Prostate gland (tissue), 2 donors: ENCODE data around the gene OTOP3. TPM values are rescaled to one million over a fixed set of nuclear protein-coding genes. Genes with fewer than 3 reads are reported as not detected.
A peak's percentile ranks its signal among the peaks of the same experiment; 100 is the strongest.

Experiments used
- DNase-seq: peaks from one replicate; pipeline ENCODE4 v3.0.0-alpha.2; 2019; ENCODE audit warnings: low spot score
- H3K27ac ChIP-seq, 2 donors: fragments of 200-600 bp; sonication (generic); 2 replicates each; pipeline ENCODE4 v1.5.1; 2017 to 2019
- H3K27me3 ChIP-seq: fragments of 200-600 bp; sonication (generic); replicated peaks from 2 replicates; pipeline ENCODE4 v1.5.1; 2019; ENCODE audit not compliant: insufficient read depth
- H3K36me3 ChIP-seq, 2 donors: fragments of 200-600 bp; sonication (generic); 1 replicate in 1 of 2; 2 replicates in 1 of 2; pipeline versions ENCODE4 v1.5.1 to v1.8.1; 2017 to 2019
- H3K4me1 ChIP-seq: fragments of 200-600 bp; sonication (generic); replicated peaks from 2 replicates; pipeline ENCODE4 v1.5.1; 2019
- H3K4me3 ChIP-seq, 2 donors: fragments of 200-600 bp; sonication (generic); 2 replicates each; pipeline ENCODE4 v1.5.1; 2017 to 2019
- H3K9me3 ChIP-seq: fragments of 200-600 bp; sonication (generic); 2 replicates; pipeline ENCODE4 v1.5.1; 2017
- CTCF ChIP-seq, 4 experiments: fragments of 200-600 bp in 2 of 4; fragments of 450-650 bp in 2 of 4; sonication (generic) in 2 of 4; IDR thresholded peaks; 1 replicate in 3 of 4; 2 replicates in 1 of 4; pipeline ENCODE4 v1.5.1; 2016 to 2019; ENCODE audit warnings: antibody characterized with exemption in 4 of 4, mild to moderate bottlenecking in 2 of 4, moderate library complexity in 2 of 4
- POLR2A ChIP-seq: fragments of 450-650 bp; IDR thresholded peaks from one replicate; pipeline ENCODE4 v1.6.1; 2016; ENCODE audit warnings: antibody characterized with exemption, mild to moderate bottlenecking
- POLR2AphosphoS5 ChIP-seq: sonication (generic); formaldehyde crosslinking; IDR thresholded peaks from one replicate; pipeline ENCODE4 v1.6.1; 2017; ENCODE audit warnings: antibody characterized with exemption
- WGBS: methylation state at CpG from one replicate; pipeline ENCODE4 v1.1.5; 2018; 5-methylcytosine and 5-hydroxymethylcytosine counted together
- intact Hi-C: fragments of 100-400 bp; cut with DNase I; formaldehyde crosslinking; loops from one replicate; pipeline ENCODE4 v1.14.2; 2022
- total RNA-seq, 2 donors: library from RNA; depleted of rRNA; stranded (reverse); fragments of >200 nt; gene quantifications; one replicate each; pipeline ENCODE4 v1.1.0, GENCODE V29; 2016

The OTOP3 gene
- total RNA-seq, 2 donors from 2014 or later = not detected

GRCh38 chr17:74975943-74976342 is 40.2 kb downstream of the OTOP3 start:
- no peaks in the 10 kb centered on the region for H3K9me3 ChIP-seq
- 80% methylated on average over 4 of the region's 4 CpGs for WGBS
- no peaks in the 10 kb centered on the region for H3K36me3 ChIP-seq
- no peaks in the 10 kb centered on the region for H3K27me3 ChIP-seq
- no peak overlapping the region for H3K27ac ChIP-seq
- H3K4me1 ChIP-seq = no peaks in the 10 kb centered on the region
- no peak overlapping the region for H3K4me3 ChIP-seq
- no peak for DNase-seq
- intact Hi-C loops = no loop called here
- no peak for TF ChIP-seq POLR2AphosphoS5
- no peak for TF ChIP-seq CTCF (IDR thresholded peaks at IDR 0.05)
- TF ChIP-seq POLR2A = no peak

- Histone ChIP-seq H3K9me3 (no peaks in the 10 kb centered on the region), H3K36me3 (no peaks in the 10 kb centered on the region), H3K27ac (no peak overlapping the region), H3K4me1 (no peaks in the 10 kb centered on the region), H3K4me3 (no peak overlapping the region), H3K27me3 (no peaks in the 10 kb centered on the region)
- TF ChIP-seq CTCF (IDR thresholded peaks at IDR 0.05) (no peak), POLR2AphosphoS5 (no peak), POLR2A (no peak)
- intact Hi-C loops = no loop called here
- no peak for DNase-seq
- WGBS = 94% methylated on average over 3 of the region's 3 CpGs
Measured at GRCh38 chr17:74977802-74978201, 42.1 kb downstream of the OTOP3 start.

GRCh38 chr17:74978240-74978639 is 42.5 kb downstream of the OTOP3 start:
- 82% methylated on average over 3 of the region's 3 CpGs for WGBS
- Histone ChIP-seq H3K4me3 (no peak overlapping the region), H3K4me1 (no peaks in the 10 kb centered on the region), H3K27ac (no peak overlapping the region), H3K27me3 (no peaks in the 10 kb centered on the region), H3K9me3 (no peaks in the 10 kb centered on the region), H3K36me3 (no peaks in the 10 kb centered on the region)
- TF ChIP-seq POLR2AphosphoS5 = no peak
- TF ChIP-seq CTCF (IDR thresholded peaks at IDR 0.05) = no peak
- no peak for TF ChIP-seq POLR2A
- intact Hi-C loops = no loop called here
- DNase-seq = no peak

GRCh38 chr17:74979408-74980146 is 43.9 kb downstream of the OTOP3 start:
- no peaks in the 10 kb centered on the region for H3K4me1 ChIP-seq
- no peaks in the 10 kb centered on the region for H3K9me3 ChIP-seq
- no peak overlapping the region for H3K27ac ChIP-seq
- no peak overlapping the region for H3K4me3 ChIP-seq
- H3K36me3 ChIP-seq = no peaks in the 10 kb centered on the region
- WGBS = 86% methylated on average over 17 of the region's 17 CpGs
- H3K27me3 ChIP-seq = no peaks in the 10 kb centered on the region
- DNase-seq = no peak
- TF ChIP-seq POLR2A = no peak
- no peak for TF ChIP-seq CTCF (IDR thresholded peaks at IDR 0.05)
- no peak for TF ChIP-seq POLR2AphosphoS5
- intact Hi-C loops = no loop called here

- H3K27me3 ChIP-seq = no peaks in the 10 kb centered on the region
Measured at GRCh38 chr17:74981318-74981978, 45.8 kb downstream of the OTOP3 start.

More at GRCh38 chr17:74981318-74981978, 45.8 kb downstream of the OTOP3 start:
- 40% methylated on average over 15 of the region's 16 CpGs for WGBS
- Histone ChIP-seq H3K4me3 (peak overlapping the region; percentile 45 to 57), H3K36me3 (no peaks in the 10 kb centered on the region), H3K9me3 (no peaks in the 10 kb centered on the region), H3K4me1 (no peaks in the 10 kb centered on the region), H3K27ac (peak overlapping the region; percentile 84 to 85)
- no peak for DNase-seq
- no peak for TF ChIP-seq POLR2A
- no peak for TF ChIP-seq CTCF (IDR thresholded peaks at IDR 0.05)
- no peak for TF ChIP-seq POLR2AphosphoS5
- intact Hi-C loops = no loop called here
